ENCODE measurements around the gene TWNK.

The TWNK gene

GRCh38 chr10:101012525-101013364 is 25.4 kb downstream of the TWNK start:
- DNase-seq: peak; percentile 38 to 77

- DNase-seq: no peak
These were observed 26.1 kb downstream of the TWNK start for GRCh38 chr10:101013365-101013825.

- peak; percentile 45 to 66 for DNase-seq
These were observed 27.0 kb downstream of the TWNK start for GRCh38 chr10:101014230-101014884.

- DNase-seq: no peak
These were observed 27.7 kb downstream of the TWNK start for GRCh38 chr10:101014966-101015581.

GRCh38 chr10:101015582-101015973 is 28.2 kb downstream of the TWNK start:
- DNase-seq: no peak

- no peak for DNase-seq
These were observed 29.5 kb downstream of the TWNK start for GRCh38 chr10:101016814-101017213.

GRCh38 chr10:101018118-101018599 is 30.8 kb downstream of the TWNK start:
- DNase-seq: no peak

- DNase-seq: peak in 1 of 2 experiments; percentile 52
These were observed 31.5 kb downstream of the TWNK start for GRCh38 chr10:101018600-101019439.

- DNase-seq: no peak
These were observed 32.0 kb downstream of the TWNK start for GRCh38 chr10:101019440-101019703.

GRCh38 chr10:101020427-101021075 is 33.2 kb downstream of the TWNK start:
- no peak for DNase-seq

- DNase-seq: no peak
These were observed 33.9 kb downstream of the TWNK start for GRCh38 chr10:101021239-101021638.

GRCh38 chr10:101021692-101022251 is 34.4 kb downstream of the TWNK start:
- no peak for DNase-seq

- no peak for DNase-seq
These were observed 35.8 kb downstream of the TWNK start for GRCh38 chr10:101022967-101023705.

- DNase-seq: no peak
These were observed 39.9 kb downstream of the TWNK start for GRCh38 chr10:101027106-101027720.

GRCh38 chr10:101028446-101029337 is 41.3 kb downstream of the TWNK start:
- DNase-seq: no peak

GRCh38 chr10:101029520-101030295 is 42.4 kb downstream of the TWNK start:
- no peak for DNase-seq

- DNase-seq: no peak
These were observed 43.3 kb downstream of the TWNK start for GRCh38 chr10:101030496-101031127.

GRCh38 chr10:101031128-101031795 is 43.9 kb downstream of the TWNK start, which contains the start of the genes PDZD7 and SFXN3:
Gene PDZD7 (minus strand): TSS chr10:101031129. CDS start chr10:101030219, 910 bp downstream.
Gene SFXN3 (plus strand): TSS chr10:101031234. CDS start chr10:101034695, 3,461 bp downstream.
- peak; percentile 45 to 88 for DNase-seq
